Astrocyte of the spinal cord (primary cell): ENCODE data around the gene LIG3.

ENCODE experiments used
- DNase-seq: peaks from one replicate; pipeline ENCODE4 v3.0.0; 2011; ENCODE audit warnings: low read depth, low spot score
- H3K4me3 ChIP-seq: 2 replicates; pipeline ENCODE4 v1.5.1; 2011; ENCODE audit warnings: low read depth, mild to moderate bottlenecking, low read length, moderate library complexity
- in situ Hi-C: cut with HindIII; loops from 2 replicates; pipeline ENCODE4 v1.10.0; 2017; ENCODE audit warnings: low sequenced_read_pairs
- TF ChIP-seq, protein P1 (sequence below): IDR thresholded peaks from 2 replicates; pipeline ENCODE4 v1.5.1; 2012; ENCODE audit warnings: low read depth, mild to moderate bottlenecking, low read length, inconsistent platforms

LIG3 gene

GRCh38 chr17:34989473-34989872, 9.2 kb downstream of the LIG3 start:
- no peak for DNase-seq
- H3K4me3 ChIP-seq = no peak overlapping the region
- in situ Hi-C loops = no loop called here
- TF ChIP-seq, protein P1, sequence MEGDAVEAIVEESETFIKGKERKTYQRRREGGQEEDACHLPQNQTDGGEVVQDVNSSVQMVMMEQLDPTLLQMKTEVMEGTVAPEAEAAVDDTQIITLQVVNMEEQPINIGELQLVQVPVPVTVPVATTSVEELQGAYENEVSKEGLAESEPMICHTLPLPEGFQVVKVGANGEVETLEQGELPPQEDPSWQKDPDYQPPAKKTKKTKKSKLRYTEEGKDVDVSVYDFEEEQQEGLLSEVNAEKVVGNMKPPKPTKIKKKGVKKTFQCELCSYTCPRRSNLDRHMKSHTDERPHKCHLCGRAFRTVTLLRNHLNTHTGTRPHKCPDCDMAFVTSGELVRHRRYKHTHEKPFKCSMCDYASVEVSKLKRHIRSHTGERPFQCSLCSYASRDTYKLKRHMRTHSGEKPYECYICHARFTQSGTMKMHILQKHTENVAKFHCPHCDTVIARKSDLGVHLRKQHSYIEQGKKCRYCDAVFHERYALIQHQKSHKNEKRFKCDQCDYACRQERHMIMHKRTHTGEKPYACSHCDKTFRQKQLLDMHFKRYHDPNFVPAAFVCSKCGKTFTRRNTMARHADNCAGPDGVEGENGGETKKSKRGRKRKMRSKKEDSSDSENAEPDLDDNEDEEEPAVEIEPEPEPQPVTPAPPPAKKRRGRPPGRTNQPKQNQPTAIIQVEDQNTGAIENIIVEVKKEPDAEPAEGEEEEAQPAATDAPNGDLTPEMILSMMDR = no peak

DNA sequence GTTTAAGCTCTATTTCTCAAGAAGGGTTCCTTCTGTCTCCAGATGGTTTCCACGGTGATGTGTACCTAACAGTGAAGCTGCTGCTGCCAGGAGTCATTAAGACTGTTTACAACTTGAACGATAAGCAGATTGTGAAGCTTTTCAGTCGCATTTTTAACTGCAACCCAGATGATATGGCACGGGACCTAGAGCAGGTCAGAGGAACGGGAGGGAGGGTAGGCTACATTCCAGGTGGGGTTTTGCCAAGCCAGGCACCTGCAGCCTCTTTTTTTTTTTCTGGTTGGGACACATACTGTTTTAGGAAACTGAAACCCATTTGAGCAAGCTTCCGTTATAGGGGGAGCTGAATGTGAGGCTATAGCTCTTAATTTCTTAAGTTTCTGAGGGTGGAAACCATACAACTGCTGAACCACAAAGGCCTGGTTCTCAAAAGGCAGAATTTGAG, 10.6 kb downstream of the LIG3 start:
- in situ Hi-C loops = no loop called here
- no peak overlapping the region for H3K4me3 ChIP-seq
- TF ChIP-seq, protein P1 = no peak
- no peak for DNase-seq

- in situ Hi-C loops = no loop called here
- no peak overlapping the region for H3K4me3 ChIP-seq
- no peak for DNase-seq
- TF ChIP-seq, protein P1 = no peak
Measured at GRCh38 chr17:34991606-34992005, 11.3 kb downstream of the LIG3 start.

- in situ Hi-C loops = no loop called here
- TF ChIP-seq, protein P1 = no peak
- DNase-seq = no peak
- no peak overlapping the region for H3K4me3 ChIP-seq
Measured at GRCh38 chr17:34993031-34993430, 12.7 kb downstream of the LIG3 start.

GRCh38 chr17:34996422-34997285, 16.3 kb downstream of the LIG3 start:
- TF ChIP-seq, protein P1 = no peak
- H3K4me3 ChIP-seq = no peak overlapping the region
- no peak for DNase-seq
- in situ Hi-C loops = no loop called here

DNA sequence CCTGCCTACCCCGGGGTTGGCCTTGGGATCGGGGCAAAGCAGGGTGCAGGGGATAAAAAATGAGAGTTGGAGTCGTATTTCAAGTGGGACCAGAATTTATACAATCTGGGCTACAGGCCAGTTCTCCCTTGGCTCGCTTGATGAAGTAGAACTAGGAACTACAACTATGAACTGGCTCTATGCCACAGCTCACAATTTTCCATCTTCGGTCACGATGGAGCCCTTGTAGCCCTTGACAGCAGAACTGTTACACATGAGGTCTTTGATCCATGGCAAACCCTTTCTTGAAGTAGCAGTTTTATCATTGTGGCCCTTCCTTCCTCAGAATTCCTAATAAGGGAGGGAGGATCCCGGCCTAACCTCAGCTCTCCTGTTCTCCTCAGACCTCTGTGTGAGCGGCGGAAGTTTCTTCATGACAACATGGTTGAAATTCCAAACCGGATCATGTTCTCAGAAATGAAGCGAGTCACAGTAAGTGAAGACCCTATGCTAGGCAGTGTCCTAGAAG, 17.1 kb downstream of the LIG3 start:
- H3K4me3 ChIP-seq = no peak overlapping the region
- peak; percentile 84 for DNase-seq
- in situ Hi-C loops = no loop called here
- TF ChIP-seq, protein P1 = no peak
